SH-SY5Y (cell line): ENCODE data around the gene NRG3.

Source experiments
- GATA2 ChIP-seq: IDR thresholded peaks from 2 replicates; pipeline ENCODE4 v1.6.1; 2011; ENCODE audit warnings: mild to moderate bottlenecking, low read depth, low read length
- GATA3 ChIP-seq: IDR thresholded peaks from 2 replicates; pipeline ENCODE4 v1.6.1; 2011; ENCODE audit warnings: low read depth, mild to moderate bottlenecking, low read length, moderate library complexity

Gene NRG3

DNA sequence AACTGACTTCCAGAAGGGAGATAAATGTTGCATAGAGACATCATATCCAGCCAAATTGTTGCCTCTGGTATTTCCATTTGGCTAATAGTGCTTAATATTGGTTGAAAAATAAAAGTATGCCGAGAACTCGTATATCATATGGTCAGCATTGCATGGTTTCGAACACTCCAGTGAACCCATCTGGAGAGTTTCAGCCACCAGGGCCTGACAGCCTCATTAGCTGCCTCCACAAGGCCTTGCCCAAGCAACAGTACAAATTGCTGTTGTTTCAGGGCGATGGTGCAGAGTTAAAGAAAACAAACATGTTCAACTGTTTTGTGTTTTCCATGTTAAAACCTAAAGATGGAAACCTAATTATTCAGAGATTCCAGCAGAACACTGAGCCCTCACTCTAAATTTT lies 28.5 kb downstream of the NRG3 start:
- TF ChIP-seq GATA3 (no peak), GATA2 (no peak)

- TF ChIP-seq GATA2 (no peak), GATA3 (no peak)
Measured at GRCh38 chr10:81905161-81905560, 30.2 kb downstream of the NRG3 start.

DNA sequence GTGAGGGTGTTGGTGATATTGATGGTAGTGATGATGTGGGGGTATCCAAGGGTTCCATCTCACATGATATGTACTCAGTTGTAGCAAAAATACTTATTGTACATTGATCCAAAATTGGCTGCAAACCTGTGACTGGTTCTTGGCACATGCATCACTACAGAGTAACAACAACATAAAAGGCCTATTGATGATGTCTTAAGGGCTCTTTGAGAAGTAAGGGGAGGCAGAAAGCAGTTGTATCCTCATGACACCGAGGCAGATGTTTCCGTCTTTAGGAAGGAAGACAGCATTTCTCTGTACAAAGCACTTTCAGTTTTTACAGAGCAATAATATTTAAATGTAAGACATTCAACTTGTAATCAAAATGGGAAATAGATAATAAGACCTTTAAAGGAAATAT lies 34.5 kb downstream of the NRG3 start:
- no peak for TF ChIP-seq GATA2
- TF ChIP-seq GATA3 = no peak

DNA sequence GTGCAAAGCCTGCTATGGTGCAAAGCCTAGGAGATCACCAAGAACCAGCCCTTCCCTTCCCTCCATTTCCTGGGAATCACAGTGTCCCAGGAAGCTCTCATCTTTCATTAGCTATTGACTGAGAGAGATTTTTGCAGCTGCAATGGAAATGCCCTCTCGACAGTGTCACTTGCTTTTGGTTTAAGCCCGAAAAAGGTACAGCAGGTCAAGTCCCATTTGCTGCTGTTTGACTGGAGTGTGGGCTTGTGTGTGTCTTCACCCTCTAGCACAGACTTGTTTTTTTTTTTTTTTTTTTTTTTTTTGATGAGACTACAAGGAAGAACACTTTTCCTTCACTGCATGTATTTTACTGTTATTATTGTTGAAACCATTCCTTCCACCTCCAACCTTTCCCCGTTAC lies 36.3 kb downstream of the NRG3 start:
- TF ChIP-seq GATA3 = no peak
- no peak for TF ChIP-seq GATA2

DNA sequence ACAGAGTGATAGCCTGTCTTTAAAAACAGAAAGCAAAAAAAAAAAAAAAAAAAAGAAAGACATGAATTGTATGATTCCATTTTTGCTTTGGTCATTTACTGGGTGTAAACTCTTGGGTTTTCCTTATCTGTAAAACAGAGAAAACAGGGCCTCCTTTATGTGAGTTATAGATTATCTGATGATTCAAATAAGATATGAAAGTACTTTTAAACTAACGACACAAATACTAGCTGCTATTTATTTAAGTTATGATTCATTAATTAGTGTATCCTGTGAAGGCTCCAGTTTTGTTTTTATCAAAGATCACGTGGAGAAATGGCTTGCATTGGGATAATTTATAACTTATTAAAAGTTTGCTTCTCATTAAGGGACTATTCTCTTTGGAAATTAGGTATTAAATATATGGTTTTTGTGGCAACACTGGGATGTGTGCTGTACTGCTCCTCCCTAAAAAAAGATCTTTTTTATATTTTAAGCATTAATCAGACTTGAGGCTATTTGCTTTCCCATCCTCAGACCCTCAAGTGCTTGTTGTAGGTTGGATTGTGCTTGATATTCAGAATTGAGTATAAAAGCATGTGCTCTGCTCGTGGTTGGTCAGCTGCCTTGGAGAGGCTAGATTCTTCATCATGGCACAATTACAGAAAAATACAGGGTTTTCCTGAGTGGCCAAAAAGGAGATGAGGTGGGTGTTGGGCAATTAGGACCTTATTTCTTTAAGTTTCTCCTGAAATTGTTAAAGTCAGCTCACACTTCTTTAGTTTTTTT lies 39.9 kb downstream of the NRG3 start:
- TF ChIP-seq GATA2 (no peak), GATA3 (no peak)

DNA sequence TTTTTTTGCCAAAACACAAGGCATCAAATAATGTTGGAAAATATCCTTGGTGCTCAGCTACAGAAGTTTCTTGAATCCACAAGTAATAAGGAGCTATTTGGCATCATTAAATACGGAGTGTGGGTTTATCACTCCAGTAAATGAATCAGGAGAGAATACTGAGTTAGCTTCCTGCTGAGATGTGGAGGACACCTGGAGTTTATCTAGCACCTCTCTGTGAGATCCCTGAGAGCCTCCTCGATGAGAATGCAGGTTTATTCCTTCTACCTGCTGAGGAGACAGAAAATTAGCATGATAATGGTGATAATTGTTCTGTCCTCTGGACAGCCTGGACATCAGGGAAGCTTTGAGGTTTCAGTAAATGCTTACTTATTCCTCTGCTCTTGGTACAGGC lies 40.5 kb downstream of the NRG3 start:
- TF ChIP-seq GATA3 (no peak), GATA2 (no peak)

DNA sequence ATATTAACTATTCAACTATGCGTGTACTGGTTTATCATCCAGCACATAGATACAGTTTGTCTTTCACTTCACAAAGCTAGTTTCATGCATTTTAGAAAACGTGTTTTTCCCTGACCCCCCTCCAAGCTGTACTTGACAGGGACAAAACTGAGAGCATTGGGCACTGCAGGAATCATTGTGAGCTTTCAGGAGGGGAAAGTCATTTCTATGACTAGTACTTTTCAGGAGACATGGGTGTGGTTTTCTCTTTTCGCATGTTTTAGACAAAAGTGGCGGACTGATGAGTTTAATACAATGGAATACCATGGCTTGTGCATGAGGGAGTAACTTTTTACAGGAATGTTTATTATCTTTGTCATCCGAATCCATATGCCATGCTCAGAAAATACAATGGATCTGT lies 42.7 kb downstream of the NRG3 start:
- TF ChIP-seq GATA2 = no peak
- TF ChIP-seq GATA3 = no peak

GRCh38 chr10:81918766-81919165 lies 43.8 kb downstream of the NRG3 start:
- TF ChIP-seq GATA2 (no peak), GATA3 (no peak)

DNA sequence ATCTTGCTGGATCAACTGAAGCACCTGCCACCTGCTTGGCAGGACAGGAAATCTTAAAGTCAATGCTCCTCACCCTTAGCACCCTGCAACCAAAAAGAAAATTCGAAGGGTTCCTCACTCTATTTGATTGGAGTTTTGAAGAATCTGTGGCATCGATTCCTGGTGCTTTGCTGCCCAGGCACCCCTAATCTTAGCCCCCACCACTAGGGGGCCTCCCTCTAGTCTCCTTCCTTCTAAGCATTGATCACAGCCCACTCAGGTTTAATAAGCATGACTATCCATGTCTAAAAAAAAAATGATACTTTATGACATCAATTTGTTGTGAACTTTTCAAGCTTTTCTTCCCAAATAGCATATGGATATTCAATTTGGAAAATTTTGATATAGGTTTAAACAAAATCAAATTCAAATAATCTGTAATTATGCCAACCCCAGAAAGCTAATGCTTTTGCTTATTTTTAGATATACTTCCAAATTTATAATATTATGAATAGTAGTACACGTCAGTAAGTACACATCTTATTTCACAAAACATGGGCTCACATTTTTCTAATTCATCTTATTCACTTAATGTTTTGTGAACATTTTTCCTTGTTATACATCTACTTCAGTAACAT lies 45.3 kb downstream of the NRG3 start:
- no peak for TF ChIP-seq GATA2

GRCh38 chr10:81928119-81928518 lies 53.1 kb downstream of the NRG3 start:
- TF ChIP-seq GATA3 = no peak

- TF ChIP-seq GATA3 = no peak
- TF ChIP-seq GATA2 = no peak
Measured at GRCh38 chr10:81943583-81943982, 68.6 kb downstream of the NRG3 start.

DNA sequence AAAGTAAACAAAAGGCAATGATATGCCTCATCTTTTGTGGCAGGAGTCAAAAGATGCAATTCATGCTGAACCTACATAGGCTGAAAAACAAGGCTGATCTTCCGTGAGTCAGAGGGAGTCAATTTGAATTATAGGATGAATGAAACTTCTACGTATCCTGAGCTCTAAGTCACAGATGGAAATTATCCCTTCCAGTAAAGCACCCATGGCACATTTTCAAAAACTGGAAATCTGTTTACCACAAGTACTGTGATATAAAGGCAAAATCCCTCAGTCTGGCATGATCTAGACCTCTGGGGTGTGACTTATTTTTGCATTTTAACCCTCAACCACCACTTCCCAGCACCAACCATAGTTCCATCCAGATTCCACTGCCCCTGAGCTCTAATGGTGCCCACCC lies 69.6 kb downstream of the NRG3 start:
- TF ChIP-seq GATA3 (no peak), GATA2 (no peak)

- TF ChIP-seq GATA2 (no peak), GATA3 (no peak)
Measured at GRCh38 chr10:81949283-81949682, 74.3 kb downstream of the NRG3 start.

- TF ChIP-seq GATA2 = no peak
- no peak for TF ChIP-seq GATA3
Measured at GRCh38 chr10:81950358-81950757, 75.4 kb downstream of the NRG3 start.

DNA sequence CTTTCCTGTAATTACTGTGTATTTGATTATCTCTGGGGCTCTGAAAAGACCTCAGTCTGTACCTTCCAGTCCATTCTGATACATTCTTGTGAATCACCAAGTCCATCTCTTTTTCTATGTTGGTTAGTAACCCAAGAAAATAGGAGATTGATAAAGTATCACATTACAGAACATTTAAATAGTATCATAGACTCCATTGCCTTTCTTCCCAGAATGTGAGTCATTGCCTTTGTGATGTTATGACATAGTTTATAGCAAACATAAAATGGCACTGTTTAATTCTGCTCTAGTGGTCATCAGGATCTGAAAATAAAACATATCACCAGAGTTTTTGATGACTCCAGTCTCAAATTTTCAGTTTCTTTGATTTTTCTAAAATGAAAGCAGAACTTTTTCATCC lies 78.4 kb downstream of the NRG3 start:
- no peak for TF ChIP-seq GATA2
- TF ChIP-seq GATA3 = no peak
